ENCODE measurements around the gene RRP36.

Gene RRP36

DNA sequence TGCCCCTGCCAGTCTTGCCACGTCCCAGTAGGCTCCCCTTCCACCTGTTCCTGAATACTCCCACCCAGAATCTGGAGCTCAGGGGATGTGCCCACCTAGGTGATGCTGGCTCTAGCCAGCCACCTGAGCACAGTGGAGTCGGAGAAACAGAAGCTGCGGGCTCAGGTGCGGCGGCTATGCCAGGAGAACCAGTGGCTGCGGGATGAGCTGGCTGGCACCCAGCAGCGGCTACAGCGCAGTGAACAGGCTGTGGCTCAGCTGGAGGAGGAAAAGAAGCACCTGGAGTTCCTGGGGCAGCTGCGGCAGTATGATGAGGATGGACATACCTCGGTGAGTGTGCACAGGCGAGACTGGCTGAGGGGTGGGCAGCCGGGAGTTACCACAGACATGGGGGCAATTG, 41.4 kb downstream of the RRP36 start:
- no peak for DNase-seq (ENCODE audit: low read depth in 2 of 2)

DNA sequence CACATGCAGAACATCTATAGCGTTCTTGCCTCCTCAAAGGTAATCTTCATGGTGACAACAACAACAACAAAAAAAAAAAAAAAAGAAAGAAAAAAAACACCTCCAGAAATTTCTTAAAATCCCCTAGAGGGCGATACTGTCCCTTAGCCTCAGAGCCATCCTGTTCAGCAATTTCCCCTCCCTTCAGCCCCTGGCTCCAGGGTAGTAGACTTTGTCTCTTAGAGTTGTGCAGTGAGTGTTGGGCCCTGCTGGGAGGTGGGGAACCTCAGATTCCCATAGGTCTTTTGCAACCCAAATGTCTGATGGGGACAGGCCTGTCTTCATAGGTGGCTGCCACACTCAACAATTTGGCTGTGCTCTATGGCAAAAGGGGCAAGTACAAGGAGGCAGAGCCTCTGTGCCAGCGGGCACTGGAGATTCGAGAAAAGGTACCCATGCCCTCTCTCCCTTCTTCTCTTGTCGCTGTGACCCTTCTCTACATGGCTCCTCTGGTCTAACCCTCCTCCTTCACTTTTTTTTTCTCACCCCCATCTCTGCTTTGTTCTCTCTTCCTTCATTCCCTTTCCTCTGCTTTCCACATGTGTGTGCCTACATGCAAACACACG, 48.7 kb downstream of the RRP36 start:
- no peak for DNase-seq (ENCODE audit: low read depth in 2 of 2)

DNA sequence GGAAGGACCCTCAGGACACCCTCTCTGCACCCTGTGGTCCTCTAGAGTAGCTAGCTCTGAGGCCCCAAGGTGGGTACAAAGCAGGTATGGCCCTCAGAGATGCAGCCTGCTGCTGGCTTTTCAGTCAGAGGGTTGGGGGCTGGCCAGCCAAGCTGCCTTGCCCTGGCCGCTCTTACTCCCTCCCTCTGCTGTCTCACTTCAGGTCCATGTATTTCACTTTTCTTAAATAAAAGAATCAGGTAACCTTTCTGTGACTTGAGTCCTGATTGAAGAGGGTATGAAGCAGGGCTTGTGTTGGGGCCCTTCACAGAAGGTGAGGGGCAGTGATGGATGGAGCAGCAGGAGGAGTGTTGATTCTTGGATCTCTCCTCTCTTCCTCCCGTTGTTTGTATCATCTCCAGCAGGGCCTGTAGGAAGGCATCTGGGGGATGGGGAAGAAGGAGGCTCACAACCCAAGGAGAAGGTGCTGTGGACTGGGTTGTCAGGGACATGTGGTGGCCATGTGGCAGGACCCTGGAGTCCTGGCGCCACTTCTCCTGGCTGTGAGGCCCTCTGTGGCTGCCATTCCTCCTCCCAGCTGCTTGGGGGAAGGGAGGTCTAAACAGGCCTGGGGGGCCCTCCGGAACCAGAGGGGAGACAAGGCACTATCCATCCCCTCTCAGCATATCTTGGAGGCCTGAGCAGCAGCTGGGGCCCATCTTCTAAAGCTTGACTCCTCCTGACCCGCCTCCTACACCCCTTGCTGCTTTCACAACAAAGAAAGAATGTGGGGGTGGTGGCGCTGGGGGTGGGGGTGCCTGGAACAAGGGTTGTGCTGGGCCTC, 53.6 kb downstream of the RRP36 start:
- no peak for DNase-seq (ENCODE audit: low read depth in 2 of 2)

DNA sequence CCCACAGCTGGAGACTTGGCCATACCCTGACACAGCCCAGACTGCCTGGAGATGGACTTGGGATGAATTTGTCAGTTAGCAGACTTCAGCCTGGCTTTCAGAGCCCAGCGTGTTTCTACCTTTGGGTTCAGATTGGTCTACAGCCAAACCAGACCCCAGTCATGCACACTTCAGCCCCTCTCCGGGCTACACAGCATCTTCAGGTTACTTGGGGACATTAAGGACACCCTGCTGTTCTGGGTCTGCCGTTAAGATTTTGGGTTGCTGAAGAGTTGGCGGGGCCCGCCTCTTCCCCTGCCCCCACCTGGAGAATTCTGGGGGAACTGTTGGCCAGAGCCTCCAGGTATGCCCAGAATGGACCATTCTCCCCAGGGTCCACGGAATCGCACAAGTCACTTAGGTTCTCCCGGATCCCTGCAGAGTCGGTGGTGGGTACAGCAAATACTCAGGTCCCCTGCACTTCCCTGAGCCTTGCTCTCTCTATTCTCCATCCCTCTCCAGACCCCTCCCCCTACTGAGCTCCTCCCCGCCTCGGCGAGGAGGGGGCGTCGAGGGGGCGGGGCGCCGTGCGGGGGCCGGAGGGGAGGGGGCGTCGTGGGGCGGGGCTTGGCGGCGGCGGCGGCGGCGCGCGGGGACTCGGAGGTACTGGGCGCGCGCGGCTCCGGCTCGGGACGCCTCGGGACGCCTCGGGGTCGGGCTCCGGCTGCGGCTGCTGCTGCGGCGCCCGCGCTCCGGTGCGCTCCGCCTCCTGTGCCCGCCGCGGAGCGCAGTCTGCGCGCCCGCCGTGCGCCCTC, 54.4 kb downstream of the RRP36 start, which contains the start of gene PTK7:
PTK7 (plus strand) TSS at position 645 of the 794 bp plus-strand sequence. CDS start 175 bp downstream, outside the sequence.
- DNase-seq (ENCODE audit: low read depth in 2 of 2): no peak

DNA sequence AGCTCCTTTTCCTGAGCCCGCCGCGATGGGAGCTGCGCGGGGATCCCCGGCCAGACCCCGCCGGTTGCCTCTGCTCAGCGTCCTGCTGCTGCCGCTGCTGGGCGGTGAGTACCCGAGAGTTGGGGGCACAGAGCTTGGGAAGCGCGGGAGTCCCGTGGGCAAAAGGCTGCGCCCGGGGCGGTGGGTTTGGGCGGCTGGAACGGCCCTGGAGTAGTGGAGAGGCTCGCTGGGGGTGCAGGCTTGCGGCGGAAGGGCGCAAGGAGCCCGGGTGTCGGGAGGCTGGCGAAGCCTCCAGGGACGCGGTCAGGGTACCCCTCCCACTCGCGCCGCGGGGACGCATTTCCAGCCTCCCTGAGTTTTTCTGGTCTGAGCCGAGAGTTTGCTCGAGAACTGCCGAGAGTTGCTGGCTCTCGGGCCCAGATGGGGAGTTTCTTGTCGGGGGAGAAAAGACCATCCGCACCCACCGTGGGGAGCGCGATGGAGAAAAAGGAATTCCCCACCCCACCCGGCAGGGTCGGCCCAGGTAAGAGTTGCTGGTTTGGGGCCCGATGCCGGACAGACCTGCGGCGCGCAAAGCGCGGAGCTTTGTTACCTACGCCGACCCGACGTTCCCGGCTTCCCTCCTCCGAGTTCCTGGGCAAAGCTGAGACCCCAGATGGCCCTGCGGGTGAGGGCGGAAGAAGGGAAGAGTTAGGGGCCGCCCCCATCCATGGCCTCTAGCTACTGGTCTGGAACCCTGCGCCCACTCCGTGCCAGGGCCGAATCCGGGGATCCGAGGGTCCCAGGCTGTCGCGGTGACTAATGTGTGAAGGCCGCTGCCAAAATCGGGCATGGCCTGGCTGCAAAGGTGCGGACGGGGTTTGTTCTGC, 55.3 kb downstream of the RRP36 start:
- no peak for DNase-seq (ENCODE audit: low read depth in 2 of 2)

DNA sequence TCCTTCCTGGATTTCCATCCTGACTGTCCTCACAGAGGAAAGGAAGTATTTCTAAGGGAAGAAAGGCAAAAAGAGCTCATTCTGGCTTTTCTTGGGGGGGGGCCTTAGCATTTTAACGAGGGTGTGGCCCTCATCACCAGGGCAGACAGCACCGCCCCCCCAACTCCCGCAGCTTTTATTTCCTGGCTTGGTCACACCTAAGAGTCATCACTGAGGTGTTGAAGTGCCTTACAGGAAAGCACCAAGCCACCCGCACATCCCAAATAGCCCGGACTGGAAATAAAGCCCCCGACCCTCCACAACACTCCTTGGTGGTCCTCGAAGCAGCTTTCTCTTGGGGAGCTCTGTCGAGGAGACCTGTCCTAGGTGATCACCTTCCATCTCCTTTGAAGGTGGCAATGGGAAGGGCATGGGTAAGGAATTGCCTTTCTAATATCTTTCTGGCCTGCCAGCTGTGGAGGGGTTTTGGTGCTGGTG, 55.9 kb downstream of the RRP36 start:
- DNase-seq (ENCODE audit: low read depth in 2 of 2): no peak

DNA sequence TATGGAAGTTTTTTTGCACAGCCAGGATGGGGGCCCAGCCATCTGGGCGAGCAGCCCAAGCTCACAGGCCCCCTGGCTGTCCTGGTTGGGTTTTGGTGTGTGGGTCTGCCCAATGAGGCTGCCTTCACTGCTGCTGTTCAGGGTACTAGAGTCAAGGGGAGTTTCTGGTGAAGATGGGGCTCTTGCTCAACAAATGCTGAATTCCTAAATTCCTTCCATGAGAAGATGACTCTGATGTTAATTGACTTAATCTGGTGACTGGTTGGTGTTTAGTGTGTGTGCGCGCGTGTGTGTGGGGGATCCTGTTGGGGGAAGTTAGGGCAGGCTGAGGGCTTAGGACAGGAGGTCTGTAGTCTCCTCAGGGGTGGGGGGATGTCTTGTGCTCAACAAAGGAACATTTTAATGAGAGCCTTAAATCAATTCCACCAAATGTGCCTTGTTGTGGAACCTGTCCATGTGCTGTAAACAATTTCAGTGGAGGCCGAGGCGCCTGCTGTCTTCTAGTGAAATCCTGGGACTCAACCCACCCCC, 56.6 kb downstream of the RRP36 start:
- DNase-seq (ENCODE audit: low read depth in 2 of 2): no peak

DNA sequence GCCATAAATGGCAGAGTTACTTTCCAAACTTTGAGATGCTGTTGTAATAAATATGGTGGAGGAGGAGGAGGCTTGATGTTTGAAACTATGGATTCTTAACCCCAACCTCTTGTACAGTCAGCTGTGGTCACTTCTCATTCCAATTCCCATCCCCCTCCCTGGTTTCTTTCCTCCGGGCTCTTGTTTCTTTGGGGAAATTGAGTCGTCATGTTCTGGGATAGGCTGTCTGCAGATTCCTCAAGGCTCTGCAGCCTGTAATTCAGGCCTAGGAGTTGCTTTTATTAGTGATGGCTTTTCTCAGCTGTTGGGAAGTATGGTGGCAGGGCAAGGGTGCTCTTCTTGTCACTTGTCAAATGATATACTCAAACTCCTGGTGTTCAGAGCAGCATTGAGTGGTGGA, 57.3 kb downstream of the RRP36 start:
- no peak for DNase-seq (ENCODE audit: low read depth in 2 of 2)
